Endodermal cell (in vitro differentiated cells): ENCODE measurements around the gene KEL. TPM values are rescaled to one million over a fixed set of nuclear protein-coding genes. Genes with fewer than 3 reads are reported as not detected.

Experiments used
- DNase-seq: peaks from one replicate; pipeline ENCODE4 v3.0.0-alpha.2; 2017
- H3K27ac ChIP-seq: 2 replicates; pipeline ENCODE4 v1.5.1; 2013; ENCODE audit warnings: mild to moderate bottlenecking, low read depth, low read length, moderate library complexity
- H3K27me3 ChIP-seq: 2 replicates; pipeline ENCODE4 v1.6.1; 2013; ENCODE audit warnings: mild to moderate bottlenecking, low read length, moderate library complexity; ENCODE audit not compliant: insufficient read depth, control insufficient read depth, poor library complexity, severe bottlenecking
- H3K36me3 ChIP-seq: 2 replicates; pipeline ENCODE4 v1.7.0; 2013; ENCODE audit warnings: mild to moderate bottlenecking, low read length, moderate library complexity; ENCODE audit not compliant: control insufficient read depth, insufficient read depth
- H3K4me1 ChIP-seq: one replicate; pipeline ENCODE4 v1.7.0; 2013; ENCODE audit warnings: low read length; ENCODE audit not compliant: control insufficient read depth, insufficient read depth
- H3K4me3 ChIP-seq: 2 replicates; pipeline ENCODE4 v1.5.1; 2013; ENCODE audit warnings: mild to moderate bottlenecking, low read length, moderate library complexity
- H3K9ac ChIP-seq: 2 replicates; pipeline ENCODE4 v1.6.1; 2013; ENCODE audit warnings: mild to moderate bottlenecking, low read length, moderate library complexity; ENCODE audit not compliant: poor library complexity, severe bottlenecking; ENCODE audit errors: extremely low read depth
- H3K9me3 ChIP-seq: 2 replicates; pipeline ENCODE4 v1.6.1; 2013; ENCODE audit warnings: mild to moderate bottlenecking, low read length, moderate library complexity; ENCODE audit not compliant: control insufficient read depth
- H3K27ac Mint-ChIP-seq: 2 replicates; pipeline ENCODE4 v1.8.0; 2020; ENCODE audit warnings: mixed read lengths
- H3K27me3 Mint-ChIP-seq: 2 replicates; pipeline ENCODE4 v1.8.0; 2021; ENCODE audit warnings: mild to moderate bottlenecking, mixed read lengths; ENCODE audit not compliant: insufficient read depth
- H3K36me3 Mint-ChIP-seq: 2 replicates; pipeline ENCODE4 v1.8.0; 2020; ENCODE audit warnings: low read depth, mixed read lengths
- H3K4me1 Mint-ChIP-seq: 2 replicates; pipeline ENCODE4 v1.8.0; 2020; ENCODE audit warnings: mixed read lengths
- H3K4me3 Mint-ChIP-seq: 2 replicates; pipeline ENCODE4 v1.8.0; 2020; ENCODE audit warnings: mild to moderate bottlenecking, moderate library complexity, mixed read lengths
- H3K9me3 Mint-ChIP-seq: 2 replicates; pipeline ENCODE4 v1.8.0; 2020; ENCODE audit warnings: mild to moderate bottlenecking, mixed read lengths
- WGBS, 2 experiments: methylation state at CpG; one replicate each; pipeline versions ENCODE4 v1.1.5 to v1.1.7; 2013; ENCODE audit warnings: missing lambda C conversion rate in 2 of 2, mixed read lengths in 1 of 2; ENCODE audit not compliant: insufficient coverage in 1 of 2, insufficient read length in 1 of 2; 5-methylcytosine and 5-hydroxymethylcytosine counted together
- total RNA-seq, 2 donors: library from RNA; stranded (reverse); fragmentation: NEBNext Ultra II Directional in 1 of 2; extraction: Animal tissue kit (Norgen Biotek cat#: 25700) in 1 of 2; gene quantifications; 2 replicates in 1 of 2; 3 replicates in 1 of 2; pipeline ENCODE4 v1.2.1, GENCODE V29; 2021
- TF ChIP-seq, protein P1 (sequence below): fragments of 200-600 bp; sonication (generic); conservative IDR thresholded peaks from 2 replicates; pipeline ENCODE4 v1.5.0; 2021; ENCODE audit warnings: antibody characterized with exemption, mild to moderate bottlenecking

Gene KEL
- total RNA-seq, 2 donors from 2014 or later, result 79.4 to 86.0 TPM

DNA sequence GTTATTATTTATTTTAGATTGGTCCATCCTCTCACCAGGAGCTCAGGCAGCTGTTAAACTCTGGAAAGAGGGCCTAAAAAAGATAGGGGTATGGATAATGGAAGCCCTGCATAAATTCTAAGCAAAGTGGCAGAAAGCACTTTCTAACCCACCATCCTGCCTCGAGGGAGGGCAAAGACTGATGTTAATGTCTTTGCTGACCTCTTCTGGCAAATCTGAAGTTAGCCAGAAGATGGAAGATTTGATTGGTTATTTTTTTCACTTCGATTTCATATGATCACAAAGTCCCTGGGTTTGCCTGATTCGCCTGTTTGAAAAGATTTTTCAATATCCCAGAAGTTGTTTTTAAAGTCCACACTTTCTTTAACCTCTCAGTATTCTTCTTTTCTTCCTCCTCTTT, 39.9 kb upstream of the KEL start:
- Mint-ChIP-seq H3K4me1 (peaks cover 5% of the 10 kb centered on the region), H3K4me3 (no peak overlapping the region), H3K27me3 (peaks cover 10% of the 10 kb centered on the region), H3K36me3 (no peaks in the 10 kb centered on the region), H3K9me3 (no peaks in the 10 kb centered on the region), H3K27ac (no peak overlapping the region)
- 48 to 61% methylated on average over 2 to 3 of the region's 3 CpGs for WGBS, 2 experiments
- DNase-seq, result no peak
- Histone ChIP-seq H3K9me3 (no peaks in the 10 kb centered on the region), H3K4me3 (no peak overlapping the region), H3K27me3 (peaks cover 8% of the 10 kb centered on the region), H3K27ac (no peak overlapping the region), H3K36me3 (no peaks in the 10 kb centered on the region), H3K9ac (no peak overlapping the region), H3K4me1 (no peaks in the 10 kb centered on the region)
- TF ChIP-seq, protein P1, sequence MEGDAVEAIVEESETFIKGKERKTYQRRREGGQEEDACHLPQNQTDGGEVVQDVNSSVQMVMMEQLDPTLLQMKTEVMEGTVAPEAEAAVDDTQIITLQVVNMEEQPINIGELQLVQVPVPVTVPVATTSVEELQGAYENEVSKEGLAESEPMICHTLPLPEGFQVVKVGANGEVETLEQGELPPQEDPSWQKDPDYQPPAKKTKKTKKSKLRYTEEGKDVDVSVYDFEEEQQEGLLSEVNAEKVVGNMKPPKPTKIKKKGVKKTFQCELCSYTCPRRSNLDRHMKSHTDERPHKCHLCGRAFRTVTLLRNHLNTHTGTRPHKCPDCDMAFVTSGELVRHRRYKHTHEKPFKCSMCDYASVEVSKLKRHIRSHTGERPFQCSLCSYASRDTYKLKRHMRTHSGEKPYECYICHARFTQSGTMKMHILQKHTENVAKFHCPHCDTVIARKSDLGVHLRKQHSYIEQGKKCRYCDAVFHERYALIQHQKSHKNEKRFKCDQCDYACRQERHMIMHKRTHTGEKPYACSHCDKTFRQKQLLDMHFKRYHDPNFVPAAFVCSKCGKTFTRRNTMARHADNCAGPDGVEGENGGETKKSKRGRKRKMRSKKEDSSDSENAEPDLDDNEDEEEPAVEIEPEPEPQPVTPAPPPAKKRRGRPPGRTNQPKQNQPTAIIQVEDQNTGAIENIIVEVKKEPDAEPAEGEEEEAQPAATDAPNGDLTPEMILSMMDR, result peak; percentile 81

GRCh38 chr7:143000648-143001047, 38.5 kb upstream of the KEL start:
- Mint-ChIP-seq H3K4me3 (no peak overlapping the region), H3K27ac (no peak overlapping the region), H3K36me3 (no peaks in the 10 kb centered on the region), H3K27me3 (peaks cover 7% of the 10 kb centered on the region), H3K4me1 (peaks cover 5% of the 10 kb centered on the region), H3K9me3 (no peaks in the 10 kb centered on the region)
- Histone ChIP-seq H3K9ac (no peak overlapping the region), H3K27me3 (peaks cover 3% of the 10 kb centered on the region), H3K4me1 (no peaks in the 10 kb centered on the region), H3K27ac (no peak overlapping the region), H3K4me3 (no peak overlapping the region), H3K36me3 (no peaks in the 10 kb centered on the region), H3K9me3 (no peaks in the 10 kb centered on the region)
- 100% methylated on average over 1 of the region's 2 CpGs; no CpG with 5 or more reads in 1 of the 2 experiments for WGBS, 2 experiments
- no peak for DNase-seq
- TF ChIP-seq, protein P1, result no peak

GRCh38 chr7:142999793-143000192, 37.6 kb upstream of the KEL start:
- Histone ChIP-seq H3K9me3 (no peaks in the 10 kb centered on the region), H3K36me3 (no peaks in the 10 kb centered on the region), H3K4me3 (no peak overlapping the region), H3K9ac (no peak overlapping the region), H3K27ac (no peak overlapping the region), H3K4me1 (no peaks in the 10 kb centered on the region), H3K27me3 (no peaks in the 10 kb centered on the region)
- no peak overlapping the region for H3K27ac Mint-ChIP-seq
- peaks cover 4% of the 10 kb centered on the region for H3K27me3 Mint-ChIP-seq
- H3K36me3 Mint-ChIP-seq, result no peaks in the 10 kb centered on the region
- peaks cover 5% of the 10 kb centered on the region for H3K4me1 Mint-ChIP-seq
- no peaks in the 10 kb centered on the region for H3K9me3 Mint-ChIP-seq
- DNase-seq, result no peak
- H3K4me3 Mint-ChIP-seq, result no peak overlapping the region
- TF ChIP-seq, protein P1, result no peak
